Ascending aorta (tissue), 2 donors: ENCODE results near the gene TM4SF18. TPM values are rescaled to one million over a fixed set of nuclear protein-coding genes. Genes with fewer than 3 reads are reported as not detected.

ENCODE experiments used
- DNase-seq, 2 donors: peaks; one replicate each; pipeline ENCODE4 v3.0.0-alpha.2; 2019; ENCODE audit warnings: low spot score in 2 of 2
- H3K27ac ChIP-seq, 2 donors: fragments of 200-600 bp; sonication (generic); one replicate each; pipeline ENCODE4 v1.5.1; 2016 to 2017; ENCODE audit warnings: mild to moderate bottlenecking in 1 of 2
- H3K27me3 ChIP-seq: fragments of 200-600 bp; sonication (generic); one replicate; pipeline ENCODE4 v1.5.1; 2017
- H3K36me3 ChIP-seq, 2 donors: fragments of 200-600 bp; sonication (generic); one replicate each; pipeline ENCODE4 v1.5.1; 2016
- H3K4me1 ChIP-seq, 2 donors: fragments of 200-600 bp; sonication (generic); one replicate each; pipeline ENCODE4 v1.5.1; 2016 to 2017; ENCODE audit warnings: mild to moderate bottlenecking in 1 of 2
- H3K4me3 ChIP-seq, 2 donors: fragments of 200-600 bp; sonication (generic); one replicate each; pipeline ENCODE4 v1.5.1; 2016 to 2017; ENCODE audit warnings: mild to moderate bottlenecking in 1 of 2
- H3K9me3 ChIP-seq, 2 donors: fragments of 200-600 bp; sonication (generic); one replicate each; pipeline ENCODE4 v1.5.1; 2016
- CTCF ChIP-seq, 3 experiments: fragments of 200-600 bp in 2 of 3; fragments of 450-650 bp in 1 of 3; sonication (generic) in 2 of 3; IDR thresholded peaks; one replicate each; pipeline ENCODE4 v1.5.1; 2016 to 2019; ENCODE audit warnings: antibody characterized with exemption in 3 of 3, mild to moderate bottlenecking in 1 of 3, moderate library complexity in 1 of 3
- intact Hi-C: fragments of 100-400 bp; cut with DNase I; formaldehyde crosslinking; loops from one replicate; pipeline ENCODE4 v1.15.1; 2023
- total RNA-seq: library from RNA; depleted of rRNA; stranded (reverse); fragments of >200 nt; gene quantifications from one replicate; pipeline ENCODE4 v1.1.0, GENCODE V29; 2016

The TM4SF18 gene
- total RNA-seq, 1 donor from 2014 or later, result 6.2 TPM

GRCh38 chr3:149325581-149325980, 7.9 kb downstream of the TM4SF18 start:
- Histone ChIP-seq H3K4me1 (no peaks in the 10 kb centered on the region), H3K9me3 (no peaks in the 10 kb centered on the region), H3K36me3 (no peaks in the 10 kb centered on the region), H3K27me3 (no peaks in the 10 kb centered on the region), H3K27ac (no peak overlapping the region), H3K4me3 (no peak overlapping the region)
- no peak for TF ChIP-seq CTCF (IDR thresholded peaks at IDR 0.05)
- intact Hi-C loops, result no loop called here
- DNase-seq, result no peak

- Histone ChIP-seq H3K4me1 (no peaks in the 10 kb centered on the region), H3K9me3 (no peaks in the 10 kb centered on the region), H3K27me3 (no peaks in the 10 kb centered on the region), H3K27ac (no peak overlapping the region), H3K4me3 (no peak overlapping the region), H3K36me3 (no peaks in the 10 kb centered on the region)
- no peak for TF ChIP-seq CTCF (IDR thresholded peaks at IDR 0.05)
- DNase-seq, result no peak
- intact Hi-C loops, result no loop called here
These were observed 9.1 kb downstream of the TM4SF18 start for GRCh38 chr3:149324332-149324731.

- no peak overlapping the region for H3K4me3 ChIP-seq
- no peaks in the 10 kb centered on the region for H3K9me3 ChIP-seq
- H3K4me1 ChIP-seq, result no peaks in the 10 kb centered on the region
- intact Hi-C loops, result no loop called here
- TF ChIP-seq CTCF (IDR thresholded peaks at IDR 0.05), result no peak
- no peak for DNase-seq
- H3K27me3 ChIP-seq, result no peaks in the 10 kb centered on the region
- H3K36me3 ChIP-seq, result no peaks in the 10 kb centered on the region
- no peak overlapping the region for H3K27ac ChIP-seq
These were observed 11.8 kb downstream of the TM4SF18 start for GRCh38 chr3:149321640-149322039.

GRCh38 chr3:149321136-149321535, 12.3 kb downstream of the TM4SF18 start:
- no peak for DNase-seq
- no peaks in the 10 kb centered on the region for H3K36me3 ChIP-seq
- no peak overlapping the region for H3K4me3 ChIP-seq
- no peaks in the 10 kb centered on the region for H3K4me1 ChIP-seq
- H3K9me3 ChIP-seq, result no peaks in the 10 kb centered on the region
- no peaks in the 10 kb centered on the region for H3K27me3 ChIP-seq
- intact Hi-C loops, result no loop called here
- H3K27ac ChIP-seq, result no peak overlapping the region
- TF ChIP-seq CTCF (IDR thresholded peaks at IDR 0.05), result no peak

GRCh38 chr3:149319750-149320149, 13.7 kb downstream of the TM4SF18 start:
- TF ChIP-seq CTCF (IDR thresholded peaks at IDR 0.05), result no peak
- Histone ChIP-seq H3K4me3 (no peak overlapping the region), H3K27ac (no peak overlapping the region), H3K27me3 (no peaks in the 10 kb centered on the region), H3K9me3 (no peaks in the 10 kb centered on the region), H3K4me1 (peaks cover 0 to 1% of the 10 kb centered on the region in 2 donors), H3K36me3 (no peaks in the 10 kb centered on the region)
- DNase-seq, result no peak
- intact Hi-C loops, result no loop called here

- Histone ChIP-seq H3K4me1 (peaks cover 0 to 9% of the 10 kb centered on the region in 2 donors), H3K27me3 (no peaks in the 10 kb centered on the region), H3K4me3 (no peak overlapping the region), H3K27ac (no peak overlapping the region), H3K9me3 (no peaks in the 10 kb centered on the region), H3K36me3 (no peaks in the 10 kb centered on the region)
- no peak for TF ChIP-seq CTCF (IDR thresholded peaks at IDR 0.05)
- DNase-seq, result no peak
- intact Hi-C loops, result no loop called here
These were observed 16.4 kb downstream of the TM4SF18 start for GRCh38 chr3:149317072-149317471.
